Measurements from ENCODE around the gene RITA1. TPM values are rescaled to one million over a fixed set of nuclear protein-coding genes. Genes with fewer than 3 reads are reported as not detected.

RITA1 gene
- total RNA-seq, 1 experiment from 2014 or later = 17.5 TPM

DNA sequence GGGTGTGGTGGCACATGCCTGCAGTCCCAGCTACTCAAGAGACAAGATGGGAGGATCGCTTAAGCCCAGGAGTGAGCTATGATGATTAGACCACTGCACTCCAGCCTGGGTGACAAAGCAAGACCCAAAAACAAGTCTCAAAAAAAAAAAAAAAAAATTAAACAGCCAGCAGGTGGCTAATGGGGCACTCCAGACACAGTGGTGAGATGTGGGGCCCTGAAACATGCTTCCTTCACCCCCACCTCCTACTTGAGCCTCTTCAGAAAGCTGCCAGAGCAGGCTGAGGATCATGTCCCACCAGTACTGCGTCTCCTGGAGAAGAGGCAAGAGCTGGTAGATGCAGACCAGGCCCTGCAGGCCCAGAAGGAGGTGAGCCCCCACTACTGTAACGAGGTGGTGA, 33.9 kb upstream of the RITA1 start:
- intact Hi-C loops (cut with micrococcal nuclease) = loop anchor here (10.0 kb wide), 1 partner anchor 247 kb away; the partner anchor contains the start of gene OAS1
- H3K27ac Mint-ChIP-seq (ENCODE audit: low read depth, unreplicated experiment) = no peak overlapping the region
- H3K4me1 Mint-ChIP-seq (ENCODE audit: insufficient read depth, unreplicated experiment) = peaks cover 12% of the 10 kb centered on the region
- DNase-seq (ENCODE audit: unreplicated experiment) = no peak
- H3K9me3 Mint-ChIP-seq (ENCODE audit: unreplicated experiment) = no peaks in the 10 kb centered on the region
- TF ChIP-seq CTCF (IDR thresholded peaks at IDR 0.05; ENCODE audit: unreplicated experiment) = no peak
- ChIA-PET CTCF (interaction anchor here (0.7 to 6.9 kb wide), 5 partner anchors 9 to 114 kb away, joined by 3 to 45 read pairs (median 4); no protein-coding TSS in a partner anchor), POLR2A (interaction anchor here (0.6 to 0.7 kb wide), 2 partner anchors 11 to 986 kb away, joined by 3 to 4 read pairs; no protein-coding TSS in a partner anchor)
- BruUV-seq (replicated peaks) = no TSS peak
- H3K27me3 Mint-ChIP-seq (ENCODE audit: insufficient read depth, unreplicated experiment) = peaks cover 14% of the 10 kb centered on the region
- H3K4me3 Mint-ChIP-seq (ENCODE audit: unreplicated experiment) = peak overlapping the region; percentile 65
- peaks cover under 1% of the 10 kb centered on the region for H3K36me3 Mint-ChIP-seq (ENCODE audit: insufficient read depth, unreplicated experiment)

DNA sequence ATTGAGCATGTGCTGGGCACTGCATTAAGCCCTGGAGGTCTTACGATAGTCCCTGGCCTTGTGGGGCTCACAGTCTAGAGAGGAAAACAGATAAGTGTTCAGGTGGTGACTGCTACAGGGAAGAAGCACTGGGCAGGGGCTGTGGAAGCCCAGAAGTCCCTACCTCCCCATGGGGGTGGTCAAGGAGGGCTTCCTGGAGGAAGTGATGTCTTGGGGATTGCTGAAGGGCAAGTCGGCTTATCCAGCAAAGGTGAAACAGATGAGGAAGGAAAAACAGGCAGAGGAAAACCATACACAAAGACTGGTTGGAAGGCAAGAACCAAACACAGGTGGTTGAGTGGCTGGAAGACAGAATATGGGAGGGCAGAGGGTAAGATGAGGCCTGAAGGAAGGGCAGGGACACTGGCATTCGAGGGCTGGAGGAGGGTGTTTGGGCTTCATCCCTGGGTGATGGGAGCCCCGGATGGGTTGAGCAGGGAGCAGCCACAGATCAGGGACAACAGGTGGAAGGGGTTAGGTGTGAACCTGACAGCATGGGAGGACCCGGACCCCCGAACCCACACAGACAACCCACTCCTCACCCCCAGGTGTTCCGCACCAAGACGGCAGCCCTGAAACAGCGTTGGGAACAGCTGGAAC, 33.2 kb upstream of the RITA1 start:
- ChIA-PET CTCF (interaction anchor here (0.8 to 6.9 kb wide), 8 partner anchors 22 to 159 kb away, joined by 3 to 45 read pairs (median 6); no protein-coding TSS in a partner anchor), POLR2A (interaction anchor here (0.7 to 1.5 kb wide), 2 partner anchors 11 to 32 kb away, joined by 4 read pairs; partner anchors contain the start of gene DDX54)
- H3K27ac Mint-ChIP-seq (ENCODE audit: low read depth, unreplicated experiment) = no peak overlapping the region
- no peak for TF ChIP-seq CTCF (IDR thresholded peaks at IDR 0.05; ENCODE audit: unreplicated experiment)
- intact Hi-C loops (cut with micrococcal nuclease) = loop anchor here (10.0 kb wide), 1 partner anchor 248 kb away; the partner anchor contains the start of gene OAS1
- H3K27me3 Mint-ChIP-seq (ENCODE audit: insufficient read depth, unreplicated experiment) = peaks cover 14% of the 10 kb centered on the region
- no TSS peak for BruUV-seq (replicated peaks)
- H3K4me3 Mint-ChIP-seq (ENCODE audit: unreplicated experiment) = peak overlapping the region; percentile 65
- peaks cover 7% of the 10 kb centered on the region for H3K36me3 Mint-ChIP-seq (ENCODE audit: insufficient read depth, unreplicated experiment)
- H3K4me1 Mint-ChIP-seq (ENCODE audit: insufficient read depth, unreplicated experiment) = peaks cover 12% of the 10 kb centered on the region
- DNase-seq (ENCODE audit: unreplicated experiment) = no peak
- no peaks in the 10 kb centered on the region for H3K9me3 Mint-ChIP-seq (ENCODE audit: unreplicated experiment)

- ChIA-PET CTCF (interaction anchor here (0.6 to 6.9 kb wide), 12 partner anchors 15 to 793 kb away, joined by 3 to 45 read pairs (median 4); no protein-coding TSS in a partner anchor), POLR2A (interaction anchor here (0.7 to 1.5 kb wide), 3 partner anchors 31 to 160 kb away, joined by 3 to 4 read pairs (median 3); partner anchors contain the start of gene DDX54)
- peak; percentile 76 for DNase-seq (ENCODE audit: unreplicated experiment)
- no peaks in the 10 kb centered on the region for H3K9me3 Mint-ChIP-seq (ENCODE audit: unreplicated experiment)
- H3K27me3 Mint-ChIP-seq (ENCODE audit: insufficient read depth, unreplicated experiment) = peaks cover 14% of the 10 kb centered on the region
- no peak overlapping the region for H3K27ac Mint-ChIP-seq (ENCODE audit: low read depth, unreplicated experiment)
- intact Hi-C loops (cut with micrococcal nuclease) = loop anchor here (1.0 to 10.0 kb wide), 4 partner anchors 55 to 248 kb away; partner anchors contain the start of gene OAS1
- peaks cover 12% of the 10 kb centered on the region for H3K4me1 Mint-ChIP-seq (ENCODE audit: insufficient read depth, unreplicated experiment)
- no TSS peak for BruUV-seq (replicated peaks)
- TF ChIP-seq CTCF (IDR thresholded peaks at IDR 0.05; ENCODE audit: unreplicated experiment) = peak; percentile 38
- peak overlapping the region; percentile 65 for H3K4me3 Mint-ChIP-seq (ENCODE audit: unreplicated experiment)
- peaks cover 11% of the 10 kb centered on the region for H3K36me3 Mint-ChIP-seq (ENCODE audit: insufficient read depth, unreplicated experiment)
Measured at GRCh38 chr12:113152835-113153814, 32.4 kb upstream of the RITA1 start.

All from MCF 10A (cell line).